Vagina (tissue), 2 donors: Measurements from ENCODE around the gene GDAP2.

Experiments used
- POLR2A ChIP-seq, 2 donors: fragments of 450-650 bp; IDR thresholded peaks; one replicate each; pipeline ENCODE4 v1.6.1; 2017; ENCODE audit warnings: antibody characterized with exemption in 2 of 2, mild to moderate bottlenecking in 2 of 2, moderate library complexity in 2 of 2
- POLR2AphosphoS5 ChIP-seq, 2 donors: sonication (generic); formaldehyde crosslinking; IDR thresholded peaks; one replicate each; pipeline ENCODE4 v1.9.0; 2017; ENCODE audit warnings: antibody characterized with exemption in 2 of 2, mild to moderate bottlenecking in 2 of 2, low read depth in 1 of 2; ENCODE audit not compliant: insufficient read depth in 1 of 2
- TF ChIP-seq, protein P1 (sequence below), 3 experiments: fragments of 450-650 bp in 2 of 3; fragments of 200-600 bp in 1 of 3; sonication (generic) in 1 of 3; IDR thresholded peaks; one replicate each; pipeline ENCODE4 v1.5.1; 2017 to 2019; ENCODE audit warnings: antibody characterized with exemption in 3 of 3, mild to moderate bottlenecking in 2 of 3, moderate library complexity in 2 of 3

GRCh38 chr1:117959364-117959763, 29.9 kb upstream of the GDAP2 start:
- TF ChIP-seq, protein P1, sequence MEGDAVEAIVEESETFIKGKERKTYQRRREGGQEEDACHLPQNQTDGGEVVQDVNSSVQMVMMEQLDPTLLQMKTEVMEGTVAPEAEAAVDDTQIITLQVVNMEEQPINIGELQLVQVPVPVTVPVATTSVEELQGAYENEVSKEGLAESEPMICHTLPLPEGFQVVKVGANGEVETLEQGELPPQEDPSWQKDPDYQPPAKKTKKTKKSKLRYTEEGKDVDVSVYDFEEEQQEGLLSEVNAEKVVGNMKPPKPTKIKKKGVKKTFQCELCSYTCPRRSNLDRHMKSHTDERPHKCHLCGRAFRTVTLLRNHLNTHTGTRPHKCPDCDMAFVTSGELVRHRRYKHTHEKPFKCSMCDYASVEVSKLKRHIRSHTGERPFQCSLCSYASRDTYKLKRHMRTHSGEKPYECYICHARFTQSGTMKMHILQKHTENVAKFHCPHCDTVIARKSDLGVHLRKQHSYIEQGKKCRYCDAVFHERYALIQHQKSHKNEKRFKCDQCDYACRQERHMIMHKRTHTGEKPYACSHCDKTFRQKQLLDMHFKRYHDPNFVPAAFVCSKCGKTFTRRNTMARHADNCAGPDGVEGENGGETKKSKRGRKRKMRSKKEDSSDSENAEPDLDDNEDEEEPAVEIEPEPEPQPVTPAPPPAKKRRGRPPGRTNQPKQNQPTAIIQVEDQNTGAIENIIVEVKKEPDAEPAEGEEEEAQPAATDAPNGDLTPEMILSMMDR (IDR thresholded peaks at IDR 0.05) = no peak
- TF ChIP-seq POLR2A (IDR thresholded peaks at IDR 0.05) (no peak), POLR2AphosphoS5 (IDR thresholded peaks at IDR 0.05; ENCODE audit: insufficient read depth in 1 of 2, low read depth in 1 of 2) (no peak)
